Measurements from ENCODE around the gene MMP13. TPM values are rescaled to one million over a fixed set of nuclear protein-coding genes. Genes with fewer than 3 reads are reported as not detected.
"Not testable (repeated sequence)": the region's sequence is repeated elsewhere in the genome, so short reads cannot be mapped to it uniquely, and the experiment has no call there.

MMP13 gene
- polyA plus RNA-seq, 1 donor (not counting 4 experiments of a cell fraction or from before 2014, with no cell fraction given): 0.05 TPM

DNA sequence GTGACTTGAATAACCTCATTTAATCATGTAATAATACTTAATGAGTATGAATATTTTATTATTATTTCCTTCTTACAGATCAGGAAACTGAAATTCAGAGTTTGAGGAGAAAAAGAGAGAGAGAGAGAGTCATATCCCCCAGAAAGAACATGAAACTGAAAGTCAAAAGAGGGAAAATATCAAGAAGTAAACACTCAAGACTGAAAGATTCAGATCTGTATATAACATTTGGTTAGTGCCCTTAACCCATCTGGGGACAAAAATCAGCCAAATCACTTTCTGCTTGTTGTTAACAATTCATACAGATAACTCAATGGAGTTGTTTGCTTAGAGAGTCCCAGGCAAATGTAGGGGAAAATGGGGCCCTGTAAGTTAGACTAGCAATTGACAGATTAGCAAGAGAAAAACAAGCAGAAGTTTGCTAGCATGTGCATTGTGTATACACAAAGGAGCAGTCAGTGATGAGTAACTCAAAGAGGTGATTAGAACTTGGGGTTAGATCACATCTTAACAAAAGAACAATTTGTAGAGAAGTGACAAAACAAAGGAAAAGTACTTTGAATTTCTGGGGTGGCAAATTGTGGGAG is 25.9 kb upstream of the MMP13 start:
- Histone ChIP-seq H4K20me1 (ENCODE audit: control insufficient read depth, extremely low read depth, insufficient read depth, low read length) (no peaks in the 10 kb centered on the region), H3K27ac (ENCODE audit: control insufficient read depth, insufficient read depth, low read length) (no peak overlapping the region), H3K79me2 (ENCODE audit: control insufficient read depth, insufficient read depth, low read length) (no peaks in the 10 kb centered on the region), H3K4me3 (ENCODE audit: control insufficient read depth in 2 of 3, extremely low read depth in 1 of 3, insufficient read depth in 2 of 3, low read depth in 1 of 3, low read length in 3 of 3) (no peak overlapping the region), H3K9ac (ENCODE audit: control insufficient read depth, extremely low read depth, insufficient read depth, low read length) (no peak overlapping the region), H3K36me3 (ENCODE audit: control insufficient read depth in 2 of 2, extremely low read depth in 1 of 2, insufficient read depth in 2 of 2, low read length in 2 of 2) (no peaks in the 10 kb centered on the region), H3K27me3 (ENCODE audit: control insufficient read depth, extremely low read depth, insufficient read depth, low read length) (no peaks in the 10 kb centered on the region), H3K4me1 (ENCODE audit: control insufficient read depth, extremely low read depth, insufficient read depth, low read length) (peaks cover 7% of the 10 kb centered on the region), H3K9me1 (ENCODE audit: control insufficient read depth, extremely low read depth, insufficient read depth, low read length) (no peaks in the 10 kb centered on the region), H3K9me3 (ENCODE audit: control insufficient read depth, low read depth, low read length) (no peaks in the 10 kb centered on the region), H3K4me2 (ENCODE audit: control insufficient read depth, extremely low read depth, insufficient read depth, low read depth, low read length) (no peak overlapping the region), H2AFZ (ENCODE audit: control insufficient read depth, low read length) (no peak overlapping the region)
- no peak for TF ChIP-seq EZH2 (IDR thresholded peaks at IDR 0.05; ENCODE audit: low read length)
- TF ChIP-seq, protein P1, sequence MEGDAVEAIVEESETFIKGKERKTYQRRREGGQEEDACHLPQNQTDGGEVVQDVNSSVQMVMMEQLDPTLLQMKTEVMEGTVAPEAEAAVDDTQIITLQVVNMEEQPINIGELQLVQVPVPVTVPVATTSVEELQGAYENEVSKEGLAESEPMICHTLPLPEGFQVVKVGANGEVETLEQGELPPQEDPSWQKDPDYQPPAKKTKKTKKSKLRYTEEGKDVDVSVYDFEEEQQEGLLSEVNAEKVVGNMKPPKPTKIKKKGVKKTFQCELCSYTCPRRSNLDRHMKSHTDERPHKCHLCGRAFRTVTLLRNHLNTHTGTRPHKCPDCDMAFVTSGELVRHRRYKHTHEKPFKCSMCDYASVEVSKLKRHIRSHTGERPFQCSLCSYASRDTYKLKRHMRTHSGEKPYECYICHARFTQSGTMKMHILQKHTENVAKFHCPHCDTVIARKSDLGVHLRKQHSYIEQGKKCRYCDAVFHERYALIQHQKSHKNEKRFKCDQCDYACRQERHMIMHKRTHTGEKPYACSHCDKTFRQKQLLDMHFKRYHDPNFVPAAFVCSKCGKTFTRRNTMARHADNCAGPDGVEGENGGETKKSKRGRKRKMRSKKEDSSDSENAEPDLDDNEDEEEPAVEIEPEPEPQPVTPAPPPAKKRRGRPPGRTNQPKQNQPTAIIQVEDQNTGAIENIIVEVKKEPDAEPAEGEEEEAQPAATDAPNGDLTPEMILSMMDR (optimal IDR thresholded peaks at IDR 0.05 in 1 of 3, IDR thresholded peaks at IDR 0.05 in 1 of 3, conservative IDR thresholded peaks at IDR 0.05 in 1 of 3; ENCODE audit: extremely low read depth in 1 of 3, insufficient read depth in 2 of 3, low read length in 3 of 3): no peak
- dilution Hi-C loops (cut with MboI; ENCODE audit: extremely low pct_ligation_motif_present, low sequenced_read_pairs): no loop called here
- DNase-seq (ENCODE audit: low read depth, low spot score) (no peak), FAIRE-seq (peak; percentile 26)

DNA sequence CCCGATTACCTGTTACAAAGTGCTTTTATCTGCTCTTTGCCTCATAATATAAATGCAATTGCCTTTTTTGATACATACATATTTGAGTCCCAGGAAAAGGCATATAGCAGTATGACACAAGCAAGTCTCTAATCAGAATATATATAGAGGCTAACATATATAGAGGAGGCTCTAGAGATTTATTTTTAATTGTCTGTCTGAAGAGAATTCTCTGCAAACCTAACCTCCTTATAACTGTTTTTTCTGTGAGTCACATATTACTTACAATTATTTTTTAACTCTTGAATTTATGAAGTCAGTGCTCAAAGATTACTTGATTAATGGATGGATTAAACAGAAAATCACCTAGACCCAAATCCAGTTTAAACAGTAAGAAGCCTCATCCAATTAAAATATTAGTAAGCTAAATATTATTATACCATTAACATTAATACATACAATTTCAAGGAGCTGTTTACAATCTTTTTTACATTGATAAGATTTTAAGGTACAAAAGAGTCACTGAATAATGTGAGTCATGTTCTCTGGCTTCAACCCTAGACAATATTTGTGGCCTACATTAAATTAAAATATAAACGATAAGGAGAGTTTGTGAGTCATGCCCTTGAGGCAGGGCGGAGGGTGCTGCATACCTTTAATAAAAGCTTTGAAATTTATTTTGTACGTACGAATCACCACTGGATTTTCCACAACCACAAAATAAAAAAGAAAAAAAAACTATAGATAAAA is 19.2 kb upstream of the MMP13 start:
- Histone ChIP-seq H3K27ac (ENCODE audit: control insufficient read depth, insufficient read depth, low read length) (peak overlapping the region; percentile 57), H3K79me2 (ENCODE audit: control insufficient read depth, insufficient read depth, low read length) (no peaks in the 10 kb centered on the region), H3K36me3 (ENCODE audit: control insufficient read depth in 2 of 2, extremely low read depth in 1 of 2, insufficient read depth in 2 of 2, low read length in 2 of 2) (no peaks in the 10 kb centered on the region), H3K9me3 (ENCODE audit: control insufficient read depth, low read depth, low read length) (no peaks in the 10 kb centered on the region), H3K9ac (ENCODE audit: control insufficient read depth, extremely low read depth, insufficient read depth, low read length) (no peak overlapping the region), H3K4me3 (ENCODE audit: control insufficient read depth in 2 of 3, extremely low read depth in 1 of 3, insufficient read depth in 2 of 3, low read depth in 1 of 3, low read length in 3 of 3) (no peak overlapping the region), H2AFZ (ENCODE audit: control insufficient read depth, low read length) (no peak overlapping the region), H3K9me1 (ENCODE audit: control insufficient read depth, extremely low read depth, insufficient read depth, low read length) (no peaks in the 10 kb centered on the region), H3K27me3 (ENCODE audit: control insufficient read depth, extremely low read depth, insufficient read depth, low read length) (no peaks in the 10 kb centered on the region), H3K4me1 (ENCODE audit: control insufficient read depth, extremely low read depth, insufficient read depth, low read length) (peaks cover 27% of the 10 kb centered on the region), H4K20me1 (ENCODE audit: control insufficient read depth, extremely low read depth, insufficient read depth, low read length) (no peaks in the 10 kb centered on the region), H3K4me2 (ENCODE audit: control insufficient read depth, extremely low read depth, insufficient read depth, low read depth, low read length) (peak overlapping the region; percentile 37)
- DNase-seq (ENCODE audit: low read depth, low spot score) (peak; percentile 38), FAIRE-seq (no peak)
- dilution Hi-C loops (cut with MboI; ENCODE audit: extremely low pct_ligation_motif_present, low sequenced_read_pairs): no loop called here
- TF ChIP-seq, protein P1 (optimal IDR thresholded peaks at IDR 0.05 in 1 of 3, IDR thresholded peaks at IDR 0.05 in 1 of 3, conservative IDR thresholded peaks at IDR 0.05 in 1 of 3; ENCODE audit: extremely low read depth in 1 of 3, insufficient read depth in 2 of 3, low read length in 3 of 3): no peak
- TF ChIP-seq EZH2 (IDR thresholded peaks at IDR 0.05; ENCODE audit: low read length): no peak

DNA sequence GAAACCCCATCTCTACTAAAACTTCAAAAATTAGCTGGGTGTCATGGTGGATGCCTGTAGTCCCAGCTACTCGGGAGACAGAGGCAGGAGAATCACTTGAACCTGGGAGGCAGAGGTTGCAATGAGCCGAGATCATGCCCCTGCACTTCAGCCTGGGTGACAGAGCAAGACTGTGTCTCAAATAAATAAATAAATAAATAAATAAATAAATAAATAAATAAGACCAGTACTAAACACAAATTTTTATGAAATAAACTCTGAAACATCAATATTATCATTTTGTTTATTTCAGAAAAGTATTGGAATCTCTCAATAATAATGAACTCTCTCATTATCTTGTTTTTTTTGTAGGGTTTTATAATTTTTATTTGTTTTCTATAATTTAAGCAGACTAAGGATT is 18.2 kb upstream of the MMP13 start:
- DNase-seq (ENCODE audit: low read depth, low spot score); H3K4me2 ChIP-seq (ENCODE audit: control insufficient read depth, extremely low read depth, insufficient read depth, low read depth, low read length); H2AFZ ChIP-seq (ENCODE audit: control insufficient read depth, low read length); H3K79me2 ChIP-seq (ENCODE audit: control insufficient read depth, insufficient read depth, low read length); FAIRE-seq; H3K4me3 ChIP-seq (ENCODE audit: control insufficient read depth in 2 of 3, extremely low read depth in 1 of 3, insufficient read depth in 2 of 3, low read depth in 1 of 3, low read length in 3 of 3); dilution Hi-C loops (cut with MboI; ENCODE audit: extremely low pct_ligation_motif_present, low sequenced_read_pairs); H4K20me1 ChIP-seq (ENCODE audit: control insufficient read depth, extremely low read depth, insufficient read depth, low read length); H3K27ac ChIP-seq (ENCODE audit: control insufficient read depth, insufficient read depth, low read length); H3K36me3 ChIP-seq (ENCODE audit: control insufficient read depth in 2 of 2, extremely low read depth in 1 of 2, insufficient read depth in 2 of 2, low read length in 2 of 2); H3K9me1 ChIP-seq (ENCODE audit: control insufficient read depth, extremely low read depth, insufficient read depth, low read length); H3K9ac ChIP-seq (ENCODE audit: control insufficient read depth, extremely low read depth, insufficient read depth, low read length); H3K27me3 ChIP-seq (ENCODE audit: control insufficient read depth, extremely low read depth, insufficient read depth, low read length); H3K9me3 ChIP-seq (ENCODE audit: control insufficient read depth, low read depth, low read length): not testable (repeated sequence)
- H3K4me1 ChIP-seq (ENCODE audit: control insufficient read depth, extremely low read depth, insufficient read depth, low read length): peaks cover 27% of the 10 kb centered on the region

Data from keratinocyte (primary cell).